Neutrophil (primary cell): ENCODE measurements around the gene UQCR10.

ENCODE experiments used
- H3K27ac ChIP-seq: fragments of 200-600 bp; sonication (generic); 2 replicates; pipeline ENCODE4 v1.5.1; 2016; ENCODE audit warnings: mild to moderate bottlenecking, moderate library complexity
- H3K27me3 ChIP-seq: fragments of 200-600 bp; sonication (generic); 2 replicates; pipeline ENCODE4 v1.6.0; 2016; ENCODE audit warnings: mild to moderate bottlenecking
- H3K36me3 ChIP-seq: fragments of 200-600 bp; sonication (generic); 2 replicates; pipeline ENCODE4 v1.5.1; 2017
- H3K4me1 ChIP-seq, 2 experiments: fragments of 200-600 bp in 1 of 2; sonication (generic) in 1 of 2; 1 replicate in 1 of 2; 2 replicates in 1 of 2; pipeline versions ENCODE4 v1.5.1 to v1.6.1; 2013 to 2016; ENCODE audit warnings: low read depth in 1 of 2, low read length in 1 of 2, mild to moderate bottlenecking in 1 of 2, moderate library complexity in 1 of 2; ENCODE audit not compliant: control insufficient read depth in 1 of 2, insufficient read depth in 1 of 2
- H3K4me3 ChIP-seq, 2 experiments: fragments of 200-600 bp in 1 of 2; sonication (generic) in 1 of 2; 1 replicate in 1 of 2; 2 replicates in 1 of 2; pipeline ENCODE4 v1.5.1; 2013 to 2016; ENCODE audit warnings: low read depth in 1 of 2, low read length in 1 of 2, mild to moderate bottlenecking in 1 of 2, moderate library complexity in 1 of 2
- H3K9me3 ChIP-seq: fragments of 200-600 bp; sonication (generic); 2 replicates; pipeline ENCODE4 v1.5.1; 2016
- CTCF ChIP-seq: fragments of 200-600 bp; sonication (generic); IDR thresholded peaks from 2 replicates; pipeline ENCODE4 v1.5.1; 2016; ENCODE audit warnings: antibody characterized with exemption

UQCR10 gene

DNA sequence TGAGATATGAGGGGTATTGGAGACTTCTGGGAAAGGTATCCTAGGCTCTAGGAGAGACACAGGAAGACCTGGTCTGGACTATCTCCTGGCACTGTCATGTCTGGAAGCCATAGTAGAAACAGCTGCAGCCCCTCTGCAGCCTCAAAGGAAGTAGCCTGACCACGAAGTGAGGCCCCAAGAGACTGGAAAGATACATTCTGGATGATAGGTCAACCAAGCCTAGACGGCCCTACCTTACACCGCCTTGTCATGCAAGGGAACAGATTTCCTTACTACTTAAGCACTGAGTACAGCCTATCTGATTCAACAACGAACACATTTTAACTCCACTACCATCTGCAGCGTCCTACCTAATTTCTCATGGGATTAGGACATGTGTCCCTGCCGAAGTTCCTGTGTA lies 31.1 kb downstream of the UQCR10 start:
- H3K9me3 ChIP-seq: no peaks in the 10 kb centered on the region
- no peak overlapping the region for H3K4me3 ChIP-seq
- H3K27ac ChIP-seq: peak overlapping the region; percentile 80
- no peaks in the 10 kb centered on the region for H3K27me3 ChIP-seq
- H3K4me1 ChIP-seq: peaks cover 18 to 21% of the 10 kb centered on the region in 2 experiments
- peaks cover 21% of the 10 kb centered on the region for H3K36me3 ChIP-seq
- no peak for TF ChIP-seq CTCF

DNA sequence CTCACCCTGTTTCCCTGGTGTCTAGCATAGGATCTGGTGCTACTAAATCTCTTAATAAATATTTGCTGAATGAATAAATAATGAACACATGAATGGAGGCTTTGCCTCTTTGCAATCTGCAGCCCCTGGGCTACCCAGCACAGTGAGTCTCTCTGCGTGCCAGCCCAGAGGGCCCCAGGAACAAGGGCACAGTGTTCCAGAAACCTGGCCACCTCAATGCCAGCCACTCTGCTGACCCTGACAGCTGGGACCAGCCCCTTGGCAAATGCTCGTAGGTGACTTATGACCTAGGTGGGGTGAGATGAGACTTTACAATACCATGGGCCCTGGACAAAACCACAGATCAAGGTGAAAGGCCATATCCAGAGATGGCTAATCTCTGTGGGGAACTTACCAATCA lies 31.6 kb downstream of the UQCR10 start:
- H3K36me3 ChIP-seq: peaks cover 23% of the 10 kb centered on the region
- H3K9me3 ChIP-seq: no peaks in the 10 kb centered on the region
- H3K27ac ChIP-seq: peak overlapping the region; percentile 80
- H3K4me1 ChIP-seq: peaks cover 18 to 21% of the 10 kb centered on the region in 2 experiments
- H3K27me3 ChIP-seq: no peaks in the 10 kb centered on the region
- TF ChIP-seq CTCF: no peak
- peak overlapping the region in 1 of 2 experiments; percentile 19 for H3K4me3 ChIP-seq

GRCh38 chr22:29799217-29799680 lies 32.1 kb downstream of the UQCR10 start:
- Histone ChIP-seq H3K36me3 (peaks cover 27% of the 10 kb centered on the region), H3K9me3 (no peaks in the 10 kb centered on the region), H3K27me3 (no peaks in the 10 kb centered on the region), H3K4me1 (peaks cover 18 to 21% of the 10 kb centered on the region in 2 experiments), H3K27ac (peak overlapping the region; percentile 80), H3K4me3 (peak overlapping the region; percentile 19 to 23)
- no peak for TF ChIP-seq CTCF

GRCh38 chr22:29801153-29801552 lies 34.0 kb downstream of the UQCR10 start:
- no peak for TF ChIP-seq CTCF
- no peak overlapping the region for H3K4me3 ChIP-seq

DNA sequence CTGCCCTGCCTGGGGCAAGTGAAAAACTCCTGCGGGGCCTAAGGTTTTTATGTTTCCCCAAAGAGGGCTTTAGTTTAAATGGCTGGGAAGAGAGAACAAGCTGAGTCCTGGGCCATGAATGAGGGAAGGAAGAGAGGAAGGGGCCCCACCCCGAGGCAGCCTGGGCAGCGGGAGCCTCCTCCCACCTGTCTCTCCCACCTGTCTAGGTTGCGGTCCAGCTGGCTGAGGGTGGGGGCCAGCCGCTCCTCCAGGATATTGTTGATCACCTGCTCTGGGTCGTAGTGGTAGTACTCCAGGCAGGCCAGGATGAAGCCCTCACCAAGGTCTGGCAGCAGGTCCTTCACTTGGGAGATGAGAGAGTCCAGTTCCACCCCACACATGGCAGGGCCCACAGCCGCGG lies 34.6 kb downstream of the UQCR10 start:
- H3K4me3 ChIP-seq: no peak overlapping the region
- H3K9me3 ChIP-seq: no peaks in the 10 kb centered on the region
- no peak overlapping the region for H3K27ac ChIP-seq
- H3K27me3 ChIP-seq: no peaks in the 10 kb centered on the region
- TF ChIP-seq CTCF: no peak
- peaks cover 52% of the 10 kb centered on the region for H3K36me3 ChIP-seq
- peaks cover 18 to 21% of the 10 kb centered on the region in 2 experiments for H3K4me1 ChIP-seq

More at GRCh38 chr22:29801153-29801552, 34.0 kb downstream of the UQCR10 start:
- H3K27ac ChIP-seq: no peak overlapping the region
- H3K36me3 ChIP-seq: peaks cover 46% of the 10 kb centered on the region
- H3K27me3 ChIP-seq: no peaks in the 10 kb centered on the region
- no peaks in the 10 kb centered on the region for H3K9me3 ChIP-seq
- peaks cover 18 to 21% of the 10 kb centered on the region in 2 experiments for H3K4me1 ChIP-seq
